Measurements from ENCODE around the gene ASB4.

The ASB4 gene

GRCh38 chr7:95525503-95525902 lies 39.8 kb downstream of the ASB4 start:
- Mint-ChIP-seq H3K27me3 (peaks cover 6 to 25% of the 10 kb centered on the region in 2 donors), H3K9me3 (no peaks in the 10 kb centered on the region), H3K4me1 (ENCODE audit: low read depth in 2 of 2) (no peaks in the 10 kb centered on the region), H3K4me3 (no peak overlapping the region), H3K36me3 (ENCODE audit: insufficient read depth) (no peaks in the 10 kb centered on the region), H3K27ac (no peak overlapping the region)
- DNase-seq (no peak), ATAC-seq (replicated peaks) (no peak)

GRCh38 chr7:95526128-95526738 lies 40.5 kb downstream of the ASB4 start:
- DNase-seq (no peak), ATAC-seq (replicated peaks) (no peak)
- H3K9me3 Mint-ChIP-seq, result no peaks in the 10 kb centered on the region
- H3K27me3 Mint-ChIP-seq, result peaks cover 6 to 25% of the 10 kb centered on the region in 2 donors
- H3K4me1 Mint-ChIP-seq (ENCODE audit: low read depth in 2 of 2), result no peaks in the 10 kb centered on the region
- no peaks in the 10 kb centered on the region for H3K36me3 Mint-ChIP-seq (ENCODE audit: insufficient read depth)
- no peak overlapping the region for H3K4me3 Mint-ChIP-seq
- H3K27ac Mint-ChIP-seq, result no peak overlapping the region

GRCh38 chr7:95527033-95527775 lies 41.5 kb downstream of the ASB4 start:
- ATAC-seq (replicated peaks), result no peak
- no peaks in the 10 kb centered on the region for H3K4me1 Mint-ChIP-seq (ENCODE audit: low read depth in 2 of 2)
- H3K4me3 Mint-ChIP-seq, result no peak overlapping the region
- peaks cover 6 to 25% of the 10 kb centered on the region in 2 donors for H3K27me3 Mint-ChIP-seq
- no peaks in the 10 kb centered on the region for H3K9me3 Mint-ChIP-seq
- DNase-seq, result no peak
- no peak overlapping the region for H3K27ac Mint-ChIP-seq
- H3K36me3 Mint-ChIP-seq (ENCODE audit: insufficient read depth), result no peaks in the 10 kb centered on the region

- Mint-ChIP-seq H3K4me1 (ENCODE audit: low read depth in 2 of 2) (no peaks in the 10 kb centered on the region), H3K36me3 (ENCODE audit: insufficient read depth) (no peaks in the 10 kb centered on the region), H3K9me3 (no peaks in the 10 kb centered on the region), H3K27me3 (peaks cover 1 to 25% of the 10 kb centered on the region in 2 donors), H3K27ac (no peak overlapping the region), H3K4me3 (no peak overlapping the region)
- no peak for DNase-seq
- ATAC-seq (replicated peaks), result no peak
Measured at GRCh38 chr7:95527776-95528250, 42.1 kb downstream of the ASB4 start.

GRCh38 chr7:95529701-95530100 lies 44.0 kb downstream of the ASB4 start:
- Mint-ChIP-seq H3K27me3 (peaks cover 5 to 25% of the 10 kb centered on the region in 2 donors), H3K9me3 (peaks cover 0 to 5% of the 10 kb centered on the region in 2 donors), H3K4me1 (ENCODE audit: low read depth in 2 of 2) (no peaks in the 10 kb centered on the region), H3K36me3 (ENCODE audit: insufficient read depth) (no peaks in the 10 kb centered on the region), H3K4me3 (no peak overlapping the region), H3K27ac (no peak overlapping the region)
- no peak for ATAC-seq (replicated peaks)
- no peak for DNase-seq

GRCh38 chr7:95530881-95531280 lies 45.1 kb downstream of the ASB4 start:
- H3K9me3 Mint-ChIP-seq, result peaks cover 0 to 6% of the 10 kb centered on the region in 2 donors
- ATAC-seq (replicated peaks) (no peak), DNase-seq (no peak)
- H3K27me3 Mint-ChIP-seq, result peaks cover 11 to 27% of the 10 kb centered on the region in 2 donors
- H3K27ac Mint-ChIP-seq, result no peak overlapping the region
- no peaks in the 10 kb centered on the region for H3K4me1 Mint-ChIP-seq (ENCODE audit: low read depth in 2 of 2)
- no peaks in the 10 kb centered on the region for H3K36me3 Mint-ChIP-seq (ENCODE audit: insufficient read depth)
- no peak overlapping the region for H3K4me3 Mint-ChIP-seq

GRCh38 chr7:95531605-95532219 lies 46.0 kb downstream of the ASB4 start:
- no peak overlapping the region for H3K4me3 Mint-ChIP-seq
- DNase-seq, result no peak
- no peak for ATAC-seq (replicated peaks)
- H3K36me3 Mint-ChIP-seq (ENCODE audit: insufficient read depth), result no peaks in the 10 kb centered on the region
- H3K9me3 Mint-ChIP-seq, result peaks cover 0 to 6% of the 10 kb centered on the region in 2 donors
- no peaks in the 10 kb centered on the region for H3K4me1 Mint-ChIP-seq (ENCODE audit: low read depth in 2 of 2)
- peaks cover 11 to 22% of the 10 kb centered on the region in 2 donors for H3K27me3 Mint-ChIP-seq
- H3K27ac Mint-ChIP-seq, result no peak overlapping the region

GRCh38 chr7:95534796-95535195 lies 49.1 kb downstream of the ASB4 start:
- Mint-ChIP-seq H3K27me3 (peaks cover 11 to 19% of the 10 kb centered on the region in 2 donors), H3K4me1 (ENCODE audit: low read depth in 2 of 2) (no peaks in the 10 kb centered on the region), H3K9me3 (peaks cover 0 to 6% of the 10 kb centered on the region in 2 donors), H3K36me3 (ENCODE audit: insufficient read depth) (no peaks in the 10 kb centered on the region), H3K27ac (no peak overlapping the region), H3K4me3 (no peak overlapping the region)
- no peak for DNase-seq
- ATAC-seq (replicated peaks), result no peak

GRCh38 chr7:95535662-95536061 lies 49.9 kb downstream of the ASB4 start:
- Mint-ChIP-seq H3K4me3 (no peak overlapping the region), H3K27me3 (peaks cover 11 to 19% of the 10 kb centered on the region in 2 donors), H3K27ac (no peak overlapping the region), H3K9me3 (peaks cover 0 to 6% of the 10 kb centered on the region in 2 donors), H3K4me1 (ENCODE audit: low read depth in 2 of 2) (no peaks in the 10 kb centered on the region), H3K36me3 (ENCODE audit: insufficient read depth) (no peaks in the 10 kb centered on the region)
- DNase-seq (no peak), ATAC-seq (replicated peaks) (no peak)

GRCh38 chr7:95536656-95537311 lies 51.0 kb downstream of the ASB4 start:
- Mint-ChIP-seq H3K4me1 (ENCODE audit: low read depth in 2 of 2) (no peaks in the 10 kb centered on the region), H3K4me3 (no peak overlapping the region), H3K36me3 (ENCODE audit: insufficient read depth) (no peaks in the 10 kb centered on the region), H3K27ac (no peak overlapping the region), H3K27me3 (peaks cover 11 to 26% of the 10 kb centered on the region in 2 donors), H3K9me3 (peaks cover 0 to 6% of the 10 kb centered on the region in 2 donors)
- ATAC-seq (replicated peaks) (no peak), DNase-seq (no peak)

- ATAC-seq (replicated peaks) (no peak), DNase-seq (no peak)
- H3K27ac Mint-ChIP-seq, result no peak overlapping the region
- no peaks in the 10 kb centered on the region for H3K4me1 Mint-ChIP-seq (ENCODE audit: low read depth in 2 of 2)
- H3K9me3 Mint-ChIP-seq, result peaks cover 0 to 6% of the 10 kb centered on the region in 2 donors
- peaks cover 11 to 27% of the 10 kb centered on the region in 2 donors for H3K27me3 Mint-ChIP-seq
- H3K4me3 Mint-ChIP-seq, result no peak overlapping the region
- H3K36me3 Mint-ChIP-seq (ENCODE audit: insufficient read depth), result no peaks in the 10 kb centered on the region
Measured at GRCh38 chr7:95537468-95537867, 51.7 kb downstream of the ASB4 start.

- Mint-ChIP-seq H3K4me3 (no peak overlapping the region), H3K27ac (no peak overlapping the region), H3K9me3 (peaks cover 0 to 4% of the 10 kb centered on the region in 2 donors), H3K36me3 (ENCODE audit: insufficient read depth) (no peaks in the 10 kb centered on the region), H3K4me1 (ENCODE audit: low read depth in 2 of 2) (no peaks in the 10 kb centered on the region), H3K27me3 (peaks cover 6 to 30% of the 10 kb centered on the region in 2 donors)
- ATAC-seq (replicated peaks) (no peak), DNase-seq (no peak)
Measured at GRCh38 chr7:95539426-95539825, 53.7 kb downstream of the ASB4 start.

GRCh38 chr7:95540366-95540765 lies 54.6 kb downstream of the ASB4 start:
- no peak for ATAC-seq (replicated peaks)
- no peaks in the 10 kb centered on the region for H3K4me1 Mint-ChIP-seq (ENCODE audit: low read depth in 2 of 2)

More at GRCh38 chr7:95540366-95540765, 54.6 kb downstream of the ASB4 start:
- Mint-ChIP-seq H3K27ac (no peak overlapping the region), H3K36me3 (ENCODE audit: insufficient read depth) (no peaks in the 10 kb centered on the region), H3K4me3 (no peak overlapping the region), H3K27me3 (peaks cover 0 to 21% of the 10 kb centered on the region in 2 donors), H3K9me3 (no peaks in the 10 kb centered on the region)
- no peak for DNase-seq
